Measurements from ENCODE around the gene COL9A3. TPM values are rescaled to one million over a fixed set of nuclear protein-coding genes. Genes with fewer than 3 reads are reported as not detected.

Gene COL9A3
- polyA plus RNA-seq, 1 experiment, result 0.98 TPM

DNA sequence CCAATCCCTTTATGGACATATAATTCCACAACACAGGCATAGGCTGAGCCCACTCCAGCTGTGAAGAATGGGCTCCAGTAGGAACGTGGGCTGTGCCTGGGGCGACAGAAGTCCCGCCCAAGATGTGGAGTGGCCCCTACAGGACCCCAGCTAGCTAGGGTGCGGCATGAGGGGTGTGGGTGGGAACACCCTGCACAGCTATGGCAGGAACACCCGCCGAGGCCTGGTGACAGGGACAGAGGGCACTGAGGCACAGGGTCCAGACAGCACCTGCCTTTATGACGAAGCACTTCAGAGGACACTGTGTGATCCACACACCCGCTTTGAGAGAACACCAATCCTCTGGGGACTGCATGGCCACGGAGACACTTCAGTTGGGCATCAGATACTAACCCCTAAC, 73.0 kb downstream of the COL9A3 start:
- ChIA-PET POLR2A (no interaction called here), CTCF (interaction anchor here (1.1 to 7.1 kb wide), 2 partner anchors 10 to 14 kb away, joined by 4 to 40 read pairs; no protein-coding TSS in a partner anchor)
- Histone ChIP-seq H3K9me3 (ENCODE audit: control insufficient read depth, insufficient read depth, low read length) (no peaks in the 10 kb centered on the region; the same call in 1 of the 2 replicates), H3K27ac (ENCODE audit: low read depth, low read length) (no peak overlapping the region), H3K27me3 (ENCODE audit: control insufficient read depth, insufficient read depth, low read length) (no peaks in the 10 kb centered on the region), H3K4me3 (ENCODE audit: low read depth, low read length) (no peak overlapping the region)
- DNase-seq (ENCODE audit: low read depth, low spot score), result no peak
- TF ChIP-seq, protein P1, sequence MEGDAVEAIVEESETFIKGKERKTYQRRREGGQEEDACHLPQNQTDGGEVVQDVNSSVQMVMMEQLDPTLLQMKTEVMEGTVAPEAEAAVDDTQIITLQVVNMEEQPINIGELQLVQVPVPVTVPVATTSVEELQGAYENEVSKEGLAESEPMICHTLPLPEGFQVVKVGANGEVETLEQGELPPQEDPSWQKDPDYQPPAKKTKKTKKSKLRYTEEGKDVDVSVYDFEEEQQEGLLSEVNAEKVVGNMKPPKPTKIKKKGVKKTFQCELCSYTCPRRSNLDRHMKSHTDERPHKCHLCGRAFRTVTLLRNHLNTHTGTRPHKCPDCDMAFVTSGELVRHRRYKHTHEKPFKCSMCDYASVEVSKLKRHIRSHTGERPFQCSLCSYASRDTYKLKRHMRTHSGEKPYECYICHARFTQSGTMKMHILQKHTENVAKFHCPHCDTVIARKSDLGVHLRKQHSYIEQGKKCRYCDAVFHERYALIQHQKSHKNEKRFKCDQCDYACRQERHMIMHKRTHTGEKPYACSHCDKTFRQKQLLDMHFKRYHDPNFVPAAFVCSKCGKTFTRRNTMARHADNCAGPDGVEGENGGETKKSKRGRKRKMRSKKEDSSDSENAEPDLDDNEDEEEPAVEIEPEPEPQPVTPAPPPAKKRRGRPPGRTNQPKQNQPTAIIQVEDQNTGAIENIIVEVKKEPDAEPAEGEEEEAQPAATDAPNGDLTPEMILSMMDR (IDR thresholded peaks at IDR 0.05; ENCODE audit: low read depth, low read length), result no peak

DNA sequence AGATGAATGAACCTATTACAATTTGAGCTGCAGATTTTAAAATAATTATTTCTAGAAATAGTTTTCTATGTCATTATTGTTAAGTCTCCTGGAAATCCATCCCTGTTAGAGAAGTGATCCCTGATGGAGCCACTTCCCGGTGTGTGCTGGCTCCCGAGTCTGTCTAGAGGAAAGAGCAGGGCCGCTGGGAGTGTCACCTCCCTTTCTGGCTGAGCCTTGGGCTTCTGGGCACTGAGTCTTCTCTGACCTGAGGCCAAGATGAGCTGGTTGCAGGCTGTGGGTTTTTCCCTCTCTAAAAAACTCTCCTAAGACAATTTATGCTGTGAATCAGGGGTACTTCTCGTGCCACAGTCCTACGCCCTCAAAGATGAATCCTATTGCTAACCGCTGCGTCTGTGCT, 73.6 kb downstream of the COL9A3 start:
- Histone ChIP-seq H3K9me3 (ENCODE audit: control insufficient read depth, insufficient read depth, low read length) (no peaks in the 10 kb centered on the region; the same call in 1 of the 2 replicates), H3K4me3 (ENCODE audit: low read depth, low read length) (no peak overlapping the region), H3K27ac (ENCODE audit: low read depth, low read length) (no peak overlapping the region), H3K27me3 (ENCODE audit: control insufficient read depth, insufficient read depth, low read length) (no peaks in the 10 kb centered on the region)
- POLR2A ChIA-PET, result no interaction called here
- TF ChIP-seq, protein P1 (IDR thresholded peaks at IDR 0.05; ENCODE audit: low read depth, low read length), result no peak
- DNase-seq (ENCODE audit: low read depth, low spot score), result no peak
- CTCF ChIA-PET, result interaction anchor here (0.5 to 7.1 kb wide), 4 partner anchors 9 to 30 kb away, joined by 3 to 40 read pairs (median 4); no protein-coding TSS in a partner anchor

Small RNA genes within 50 kb of the gene (small RNA-seq; reads per million reads assigned to genes)
- gene DPH3P1 (ENCODE audit: insufficient read length, low read depth), result not detected

Other genes with a start within 250 kb of the COL9A3 start
- 0.09 and 0.14 TPM in 2 replicates for gene SLCO4A1, start 174.5 kb upstream of the COL9A3 start, polyA plus RNA-seq (2011; rRNA removed)
- 0.09 and 0.12 TPM in 2 replicates for gene NTSR1, start 108.2 kb upstream of the COL9A3 start, polyA plus RNA-seq (2011; rRNA removed)
- gene MRGBP, start 20.6 kb upstream of the COL9A3 start, polyA plus RNA-seq (2011; rRNA removed), result 13.4 and 14.4 TPM in 2 replicates
- gene OGFR, start 12.2 kb upstream of the COL9A3 start, polyA plus RNA-seq (2011; rRNA removed), result 19.7 and 21.7 TPM in 2 replicates
- 8.7 and 9.9 TPM in 2 replicates for gene TCFL5, start 44.8 kb downstream of the COL9A3 start, polyA plus RNA-seq (2011; rRNA removed)
- 22.1 and 25.9 TPM in 2 replicates for gene DIDO1, start 109.5 kb downstream of the COL9A3 start, polyA plus RNA-seq (2011; rRNA removed)
- gene GID8, start 121.1 kb downstream of the COL9A3 start, polyA plus RNA-seq (2011; rRNA removed), result 24.3 and 24.4 TPM in 2 replicates
- gene SLC17A9, start 135.7 kb downstream of the COL9A3 start, polyA plus RNA-seq (2011; rRNA removed), result 2.2 TPM in 2 replicates
- not detected in 2 replicates for gene BHLHE23, start 189.9 kb downstream of the COL9A3 start, polyA plus RNA-seq (2011; rRNA removed)